ENCODE measurements around the gene FOXP1.

- TF ChIP-seq, protein P1, sequence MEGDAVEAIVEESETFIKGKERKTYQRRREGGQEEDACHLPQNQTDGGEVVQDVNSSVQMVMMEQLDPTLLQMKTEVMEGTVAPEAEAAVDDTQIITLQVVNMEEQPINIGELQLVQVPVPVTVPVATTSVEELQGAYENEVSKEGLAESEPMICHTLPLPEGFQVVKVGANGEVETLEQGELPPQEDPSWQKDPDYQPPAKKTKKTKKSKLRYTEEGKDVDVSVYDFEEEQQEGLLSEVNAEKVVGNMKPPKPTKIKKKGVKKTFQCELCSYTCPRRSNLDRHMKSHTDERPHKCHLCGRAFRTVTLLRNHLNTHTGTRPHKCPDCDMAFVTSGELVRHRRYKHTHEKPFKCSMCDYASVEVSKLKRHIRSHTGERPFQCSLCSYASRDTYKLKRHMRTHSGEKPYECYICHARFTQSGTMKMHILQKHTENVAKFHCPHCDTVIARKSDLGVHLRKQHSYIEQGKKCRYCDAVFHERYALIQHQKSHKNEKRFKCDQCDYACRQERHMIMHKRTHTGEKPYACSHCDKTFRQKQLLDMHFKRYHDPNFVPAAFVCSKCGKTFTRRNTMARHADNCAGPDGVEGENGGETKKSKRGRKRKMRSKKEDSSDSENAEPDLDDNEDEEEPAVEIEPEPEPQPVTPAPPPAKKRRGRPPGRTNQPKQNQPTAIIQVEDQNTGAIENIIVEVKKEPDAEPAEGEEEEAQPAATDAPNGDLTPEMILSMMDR (IDR thresholded peaks at IDR 0.05; ENCODE audit: insufficient read depth, low read length, poor library complexity, severe bottlenecking) = no peak
- TF ChIP-seq EZH2phosphoT487 (conservative IDR thresholded peaks at IDR 0.05; ENCODE audit: low read length) = no peak
Measured at GRCh38 chr3:71409352-71409751, 174.2 kb downstream of the FOXP1 start.

Measured in SU-DHL-6 (cell line).